Astrocyte (in vitro differentiated cells and primary cell): ENCODE data around the gene ZFPM1. TPM values are rescaled to one million over a fixed set of nuclear protein-coding genes. Genes with fewer than 3 reads are reported as not detected.

Experiments
- DNase-seq: peaks from one replicate; pipeline ENCODE4 v3.0.0-alpha.2; 2010; ENCODE audit warnings: low read depth
- FAIRE-seq: peaks from 2 replicates; lab custom pipeline; 2011; peaks lifted over from hg19 to GRCh38; lab: Jason Lieb, UNC
- H2AFZ ChIP-seq: 2 replicates; pipeline ENCODE4 v1.6.0; 2012; ENCODE audit warnings: low read depth, low read length, inconsistent platforms
- H3K27ac ChIP-seq: 2 replicates; pipeline ENCODE4 v1.5.1; 2011; ENCODE audit warnings: low read depth, low read length, inconsistent platforms
- H3K27me3 ChIP-seq: 2 replicates; pipeline ENCODE4 v1.6.0; 2011; ENCODE audit warnings: low read length, inconsistent platforms; ENCODE audit not compliant: insufficient read depth
- H3K36me3 ChIP-seq: 2 replicates; pipeline ENCODE4 v1.5.1; 2011; ENCODE audit warnings: low read length, inconsistent platforms; ENCODE audit not compliant: insufficient read depth
- H3K4me1 ChIP-seq: 2 replicates; pipeline ENCODE4 v1.5.1; 2011; ENCODE audit warnings: low read length, inconsistent platforms; ENCODE audit not compliant: insufficient read depth
- H3K4me2 ChIP-seq: 2 replicates; pipeline ENCODE4 v1.6.0; 2012; ENCODE audit warnings: low read length, inconsistent platforms
- H3K4me3 ChIP-seq: 2 replicates; pipeline ENCODE4 v1.5.1; 2011; ENCODE audit warnings: low read depth, mild to moderate bottlenecking, low read length, inconsistent platforms; ENCODE audit not compliant: insufficient read depth
- H3K79me2 ChIP-seq: 2 replicates; pipeline ENCODE4 v1.6.0; 2012; ENCODE audit warnings: mild to moderate bottlenecking, low read length, inconsistent platforms; ENCODE audit not compliant: insufficient read depth
- H3K9ac ChIP-seq: 2 replicates; pipeline ENCODE4 v1.6.0; 2012; ENCODE audit warnings: mild to moderate bottlenecking, low read length, inconsistent platforms
- H3K9me3 ChIP-seq: 2 replicates; pipeline ENCODE4 v1.5.1; 2012; ENCODE audit warnings: low read depth, mild to moderate bottlenecking, low read length, inconsistent platforms; ENCODE audit not compliant: insufficient read depth
- H4K20me1 ChIP-seq: 2 replicates; pipeline ENCODE4 v1.6.0; 2012; ENCODE audit warnings: low read length, inconsistent platforms; ENCODE audit not compliant: insufficient read depth
- H3K27ac Mint-ChIP-seq: one replicate; pipeline ENCODE4 v1.8.0; 2021; ENCODE audit warnings: mild to moderate bottlenecking, mixed read lengths; ENCODE audit not compliant: unreplicated experiment
- H3K27me3 Mint-ChIP-seq: one replicate; pipeline ENCODE4 v1.8.0; 2021; ENCODE audit warnings: low read depth, mixed read lengths; ENCODE audit not compliant: unreplicated experiment
- H3K36me3 Mint-ChIP-seq: one replicate; pipeline ENCODE4 v1.8.0; 2021; ENCODE audit warnings: low read depth, mixed read lengths; ENCODE audit not compliant: unreplicated experiment
- H3K4me1 Mint-ChIP-seq: one replicate; pipeline ENCODE4 v1.8.0; 2021; ENCODE audit warnings: low read depth, mixed read lengths; ENCODE audit not compliant: unreplicated experiment
- H3K4me3 Mint-ChIP-seq: one replicate; pipeline ENCODE4 v1.8.0; 2021; ENCODE audit warnings: mild to moderate bottlenecking, moderate library complexity, mixed read lengths; ENCODE audit not compliant: unreplicated experiment
- H3K9me3 Mint-ChIP-seq: one replicate; pipeline ENCODE4 v1.8.0; 2021; ENCODE audit warnings: mild to moderate bottlenecking, mixed read lengths; ENCODE audit not compliant: unreplicated experiment
- CTCF ChIP-seq: IDR thresholded peaks from 2 replicates; pipeline ENCODE4 v1.5.1; 2011; ENCODE audit warnings: low read depth, mild to moderate bottlenecking, inconsistent platforms, low read length, moderate library complexity; ENCODE audit not compliant: insufficient read depth
- EZH2 ChIP-seq: IDR thresholded peaks from 2 replicates; pipeline ENCODE4 v1.6.1; 2012; ENCODE audit warnings: mild to moderate bottlenecking, low read length, inconsistent platforms; ENCODE audit not compliant: insufficient read depth
- total RNA-seq: library from RNA; stranded (reverse); gene quantifications from 2 replicates; pipeline ENCODE4 v1.2.1, GENCODE V29; 2021

ZFPM1 gene
- total RNA-seq, 1 donor from 2014 or later, result 8.6 TPM

GRCh38 chr16:88460496-88461330 is 7.6 kb downstream of the ZFPM1 start:
- DNase-seq, result no peak
- Mint-ChIP-seq H3K27me3 (no peaks in the 10 kb centered on the region), H3K36me3 (no peaks in the 10 kb centered on the region), H3K4me3 (no peak overlapping the region), H3K9me3 (no peaks in the 10 kb centered on the region), H3K4me1 (peaks cover 6% of the 10 kb centered on the region), H3K27ac (no peak overlapping the region)
- H2AFZ ChIP-seq, result no peak overlapping the region
- H3K9ac ChIP-seq, result no peak overlapping the region
- H3K27me3 ChIP-seq, result no peaks in the 10 kb centered on the region
- no peak overlapping the region for H3K4me3 ChIP-seq
- TF ChIP-seq CTCF (no peak), EZH2 (no peak)
- no peak overlapping the region for H3K27ac ChIP-seq
- peaks cover 25% of the 10 kb centered on the region for H3K4me1 ChIP-seq
- H3K4me2 ChIP-seq, result no peak overlapping the region
- peaks cover 68% of the 10 kb centered on the region for H3K79me2 ChIP-seq
- no peaks in the 10 kb centered on the region for H3K9me3 ChIP-seq
- no peaks in the 10 kb centered on the region for H3K36me3 ChIP-seq
- peaks cover 93% of the 10 kb centered on the region for H4K20me1 ChIP-seq
- no peak for FAIRE-seq

- Mint-ChIP-seq H3K4me3 (no peak overlapping the region), H3K36me3 (no peaks in the 10 kb centered on the region), H3K9me3 (no peaks in the 10 kb centered on the region), H3K27me3 (no peaks in the 10 kb centered on the region), H3K4me1 (peaks cover 2% of the 10 kb centered on the region), H3K27ac (no peak overlapping the region)
- Histone ChIP-seq H3K4me2 (peak overlapping the region; percentile 17), H3K79me2 (peaks cover 60% of the 10 kb centered on the region), H2AFZ (no peak overlapping the region), H3K27me3 (no peaks in the 10 kb centered on the region), H3K9ac (no peak overlapping the region), H3K36me3 (no peaks in the 10 kb centered on the region), H3K27ac (no peak overlapping the region), H3K4me1 (peaks cover 17% of the 10 kb centered on the region), H4K20me1 (peaks cover 93% of the 10 kb centered on the region), H3K4me3 (no peak overlapping the region), H3K9me3 (no peaks in the 10 kb centered on the region)
- no peak for DNase-seq
- TF ChIP-seq CTCF (no peak), EZH2 (no peak)
- FAIRE-seq, result no peak
Observed at GRCh38 chr16:88461331-88462269, 8.5 kb downstream of the ZFPM1 start.
